Stimulated activated CD4-positive, alpha-beta T cell treated with anti-CD3 and anti-CD28 coated beads, Interleukin-4, amount 100 ng/mL, for 48 hours (primary cell): ENCODE measurements around the gene AARSD1.
"Not testable (repeated sequence)": the region's sequence is repeated elsewhere in the genome, so short reads cannot be mapped to it uniquely, and the experiment has no call there.

Experiments
- DNase-seq, 2 donors: peaks; one replicate each; pipeline ENCODE4 v3.0.0-alpha.2; 2020; ENCODE audit warnings: low read depth in 2 of 2

AARSD1 gene

GRCh38 chr17:42980766-42981397 is 16.6 kb upstream of the AARSD1 start:
- peak; percentile 56 to 71 for DNase-seq

GRCh38 chr17:42980274-42980765 is 16.1 kb upstream of the AARSD1 start, which contains the start of gene RUNDC1:
TSS of gene RUNDC1 (plus strand) at chr17:42980565. CDS start at chr17:42980577, 12 bp downstream.
- DNase-seq = peak; percentile 86 to 90

GRCh38 chr17:42979511-42980273 is 15.4 kb upstream of the AARSD1 start, which contains the start of gene PTGES3L:
TSS of gene PTGES3L (minus strand) at chr17:42980080. CDS start at chr17:42980053, 27 bp downstream.
- peak; percentile 22 to 38 for DNase-seq

GRCh38 chr17:42975701-42976100 is 11.4 kb upstream of the AARSD1 start:
- DNase-seq = not testable (repeated sequence)

GRCh38 chr17:42975265-42975664 is 11.0 kb upstream of the AARSD1 start:
- no peak for DNase-seq

- not testable (repeated sequence) for DNase-seq
These were observed 9.1 kb upstream of the AARSD1 start for GRCh38 chr17:42973323-42973722.

- no peak for DNase-seq
These were observed 7.3 kb upstream of the AARSD1 start for GRCh38 chr17:42971589-42971988.

- DNase-seq = no peak
These were observed 4.8 kb upstream of the AARSD1 start for GRCh38 chr17:42969001-42969581.

- no peak for DNase-seq
These were observed 3.7 kb upstream of the AARSD1 start for GRCh38 chr17:42967925-42968324.

- DNase-seq = no peak
These were observed 10.6 kb downstream of the AARSD1 start for GRCh38 chr17:42953669-42954068.

GRCh38 chr17:42950044-42950783 is 14.0 kb downstream of the AARSD1 start:
- DNase-seq = no peak

GRCh38 chr17:42946812-42947211 is 17.4 kb downstream of the AARSD1 start:
- no peak for DNase-seq

- DNase-seq = no peak
These were observed 20.0 kb downstream of the AARSD1 start for GRCh38 chr17:42944211-42944610.

GRCh38 chr17:42937712-42938596 is 26.3 kb downstream of the AARSD1 start:
- DNase-seq = no peak

- no peak for DNase-seq
These were observed 34.8 kb downstream of the AARSD1 start for GRCh38 chr17:42929497-42929844.

GRCh38 chr17:42928714-42929496 is 35.3 kb downstream of the AARSD1 start:
- peak; percentile 25 to 26 for DNase-seq

GRCh38 chr17:42924891-42925290 is 39.4 kb downstream of the AARSD1 start:
- no peak for DNase-seq

GRCh38 chr17:42923472-42923871 is 40.8 kb downstream of the AARSD1 start:
- not testable (repeated sequence) for DNase-seq

- no peak for DNase-seq
These were observed 42.0 kb downstream of the AARSD1 start for GRCh38 chr17:42922294-42922693.

GRCh38 chr17:42920922-42921321 is 43.3 kb downstream of the AARSD1 start:
- no peak for DNase-seq
